ENCODE results near the gene XPNPEP3.

Gene XPNPEP3

DNA sequence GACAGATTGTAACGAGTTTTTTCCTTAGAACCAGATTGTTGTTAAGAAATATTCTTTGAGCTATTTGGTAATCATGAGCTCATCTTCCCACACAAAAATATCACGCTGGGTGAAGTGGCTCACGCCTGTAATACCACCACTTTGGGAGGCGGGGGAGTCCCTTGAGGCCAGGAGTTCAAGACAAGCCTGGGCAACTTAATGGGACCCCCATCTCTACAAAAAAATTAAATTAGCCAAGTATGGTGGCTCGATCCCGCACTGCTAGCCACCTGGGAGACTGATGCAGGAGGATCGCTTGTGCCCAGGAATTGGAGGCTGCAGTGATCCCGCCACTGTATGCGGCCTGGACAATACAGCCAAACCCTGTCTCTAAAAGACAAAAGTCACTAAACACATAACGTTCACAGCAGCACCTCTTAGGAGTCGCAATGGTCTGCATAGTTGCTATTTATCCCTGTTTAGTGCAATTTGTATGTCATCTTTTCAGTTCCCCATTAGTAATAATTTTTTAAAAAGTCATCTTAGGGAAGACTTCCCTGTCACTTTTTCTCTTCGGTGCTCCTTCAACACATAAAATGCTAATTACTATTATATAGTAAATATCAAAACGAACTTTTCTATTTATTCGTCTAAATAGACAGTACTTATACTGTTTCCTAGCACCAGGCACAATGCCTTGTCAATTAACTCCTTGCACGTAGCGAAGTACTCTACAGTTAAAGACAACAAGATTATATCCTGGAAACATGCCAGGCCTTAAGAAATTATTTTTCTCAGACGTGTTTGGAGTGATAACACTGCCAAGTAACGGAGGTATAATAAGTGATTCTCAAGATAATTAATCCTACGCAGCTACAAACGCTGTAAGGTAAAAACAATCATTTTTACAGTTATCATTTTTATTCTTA lies 1.6 kb upstream of the XPNPEP3 start:
- TF ChIP-seq, protein P1, sequence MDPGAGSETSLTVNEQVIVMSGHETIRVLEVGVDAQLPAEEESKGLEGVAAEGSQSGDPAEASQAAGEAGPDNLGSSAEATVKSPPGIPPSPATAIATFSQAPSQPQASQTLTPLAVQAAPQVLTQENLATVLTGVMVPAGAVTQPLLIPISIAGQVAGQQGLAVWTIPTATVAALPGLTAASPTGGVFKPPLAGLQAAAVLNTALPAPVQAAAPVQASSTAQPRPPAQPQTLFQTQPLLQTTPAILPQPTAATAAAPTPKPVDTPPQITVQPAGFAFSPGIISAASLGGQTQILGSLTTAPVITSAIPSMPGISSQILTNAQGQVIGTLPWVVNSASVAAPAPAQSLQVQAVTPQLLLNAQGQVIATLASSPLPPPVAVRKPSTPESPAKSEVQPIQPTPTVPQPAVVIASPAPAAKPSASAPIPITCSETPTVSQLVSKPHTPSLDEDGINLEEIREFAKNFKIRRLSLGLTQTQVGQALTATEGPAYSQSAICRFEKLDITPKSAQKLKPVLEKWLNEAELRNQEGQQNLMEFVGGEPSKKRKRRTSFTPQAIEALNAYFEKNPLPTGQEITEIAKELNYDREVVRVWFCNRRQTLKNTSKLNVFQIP (CRISPR knock-in tag; IDR thresholded peaks at IDR 0.05; ENCODE audit: borderline replicate concordance, low read depth) = no peak
- TF ChIP-seq ZNF70 (CRISPR knock-in tag; IDR thresholded peaks at IDR 0.05) = no peak
- no peak for TF ChIP-seq PPARA (CRISPR knock-in tag; IDR thresholded peaks at IDR 0.05; ENCODE audit: borderline replicate concordance)
- TF ChIP-seq OSR1 (CRISPR knock-in tag; IDR thresholded peaks at IDR 0.05) = no peak
- TF ChIP-seq SNAI2 (CRISPR knock-in tag; IDR thresholded peaks at IDR 0.05) = no peak
- no peak for TF ChIP-seq ARNTL (CRISPR knock-in tag; IDR thresholded peaks at IDR 0.05; ENCODE audit: borderline replicate concordance, low read depth)
- no peak for TF ChIP-seq TOX (CRISPR knock-in tag; IDR thresholded peaks at IDR 0.05; ENCODE audit: borderline replicate concordance)
- TF ChIP-seq, protein P2, sequence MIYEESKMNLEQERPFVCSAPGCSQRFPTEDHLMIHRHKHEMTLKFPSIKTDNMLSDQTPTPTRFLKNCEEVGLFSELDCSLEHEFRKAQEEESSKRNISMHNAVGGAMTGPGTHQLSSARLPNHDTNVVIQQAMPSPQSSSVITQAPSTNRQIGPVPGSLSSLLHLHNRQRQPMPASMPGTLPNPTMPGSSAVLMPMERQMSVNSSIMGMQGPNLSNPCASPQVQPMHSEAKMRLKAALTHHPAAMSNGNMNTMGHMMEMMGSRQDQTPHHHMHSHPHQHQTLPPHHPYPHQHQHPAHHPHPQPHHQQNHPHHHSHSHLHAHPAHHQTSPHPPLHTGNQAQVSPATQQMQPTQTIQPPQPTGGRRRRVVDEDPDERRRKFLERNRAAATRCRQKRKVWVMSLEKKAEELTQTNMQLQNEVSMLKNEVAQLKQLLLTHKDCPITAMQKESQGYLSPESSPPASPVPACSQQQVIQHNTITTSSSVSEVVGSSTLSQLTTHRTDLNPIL (CRISPR knock-in tag; IDR thresholded peaks at IDR 0.05; ENCODE audit: low read depth) = no peak
- no peak for TF ChIP-seq BACH2 (CRISPR knock-in tag; IDR thresholded peaks at IDR 0.05; ENCODE audit: borderline replicate concordance)
- TF ChIP-seq ZFP3 (CRISPR knock-in tag; IDR thresholded peaks at IDR 0.05) = no peak
- TF ChIP-seq GLIS3 (CRISPR knock-in tag; IDR thresholded peaks at IDR 0.05) = no peak
- TF ChIP-seq, protein P3, sequence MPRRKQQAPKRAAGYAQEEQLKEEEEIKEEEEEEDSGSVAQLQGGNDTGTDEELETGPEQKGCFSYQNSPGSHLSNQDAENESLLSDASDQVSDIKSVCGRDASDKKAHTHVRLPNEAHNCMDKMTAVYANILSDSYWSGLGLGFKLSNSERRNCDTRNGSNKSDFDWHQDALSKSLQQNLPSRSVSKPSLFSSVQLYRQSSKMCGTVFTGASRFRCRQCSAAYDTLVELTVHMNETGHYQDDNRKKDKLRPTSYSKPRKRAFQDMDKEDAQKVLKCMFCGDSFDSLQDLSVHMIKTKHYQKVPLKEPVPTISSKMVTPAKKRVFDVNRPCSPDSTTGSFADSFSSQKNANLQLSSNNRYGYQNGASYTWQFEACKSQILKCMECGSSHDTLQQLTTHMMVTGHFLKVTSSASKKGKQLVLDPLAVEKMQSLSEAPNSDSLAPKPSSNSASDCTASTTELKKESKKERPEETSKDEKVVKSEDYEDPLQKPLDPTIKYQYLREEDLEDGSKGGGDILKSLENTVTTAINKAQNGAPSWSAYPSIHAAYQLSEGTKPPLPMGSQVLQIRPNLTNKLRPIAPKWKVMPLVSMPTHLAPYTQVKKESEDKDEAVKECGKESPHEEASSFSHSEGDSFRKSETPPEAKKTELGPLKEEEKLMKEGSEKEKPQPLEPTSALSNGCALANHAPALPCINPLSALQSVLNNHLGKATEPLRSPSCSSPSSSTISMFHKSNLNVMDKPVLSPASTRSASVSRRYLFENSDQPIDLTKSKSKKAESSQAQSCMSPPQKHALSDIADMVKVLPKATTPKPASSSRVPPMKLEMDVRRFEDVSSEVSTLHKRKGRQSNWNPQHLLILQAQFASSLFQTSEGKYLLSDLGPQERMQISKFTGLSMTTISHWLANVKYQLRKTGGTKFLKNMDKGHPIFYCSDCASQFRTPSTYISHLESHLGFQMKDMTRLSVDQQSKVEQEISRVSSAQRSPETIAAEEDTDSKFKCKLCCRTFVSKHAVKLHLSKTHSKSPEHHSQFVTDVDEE (CRISPR knock-in tag; IDR thresholded peaks at IDR 0.05) = no peak
- no peak for TF ChIP-seq ESRRG (CRISPR knock-in tag; IDR thresholded peaks at IDR 0.05)
- TF ChIP-seq ISL1 (CRISPR knock-in tag; IDR thresholded peaks at IDR 0.05) = no peak
- TF ChIP-seq CSDC2 (CRISPR knock-in tag; IDR thresholded peaks at IDR 0.05) = no peak
- TF ChIP-seq TCF4 (CRISPR knock-in tag; IDR thresholded peaks at IDR 0.05; ENCODE audit: borderline replicate concordance) = no peak
- TF ChIP-seq ZNF565 (CRISPR knock-in tag; conservative IDR thresholded peaks at IDR 0.05; ENCODE audit: low read depth) = no peak
- TF ChIP-seq, protein P4, sequence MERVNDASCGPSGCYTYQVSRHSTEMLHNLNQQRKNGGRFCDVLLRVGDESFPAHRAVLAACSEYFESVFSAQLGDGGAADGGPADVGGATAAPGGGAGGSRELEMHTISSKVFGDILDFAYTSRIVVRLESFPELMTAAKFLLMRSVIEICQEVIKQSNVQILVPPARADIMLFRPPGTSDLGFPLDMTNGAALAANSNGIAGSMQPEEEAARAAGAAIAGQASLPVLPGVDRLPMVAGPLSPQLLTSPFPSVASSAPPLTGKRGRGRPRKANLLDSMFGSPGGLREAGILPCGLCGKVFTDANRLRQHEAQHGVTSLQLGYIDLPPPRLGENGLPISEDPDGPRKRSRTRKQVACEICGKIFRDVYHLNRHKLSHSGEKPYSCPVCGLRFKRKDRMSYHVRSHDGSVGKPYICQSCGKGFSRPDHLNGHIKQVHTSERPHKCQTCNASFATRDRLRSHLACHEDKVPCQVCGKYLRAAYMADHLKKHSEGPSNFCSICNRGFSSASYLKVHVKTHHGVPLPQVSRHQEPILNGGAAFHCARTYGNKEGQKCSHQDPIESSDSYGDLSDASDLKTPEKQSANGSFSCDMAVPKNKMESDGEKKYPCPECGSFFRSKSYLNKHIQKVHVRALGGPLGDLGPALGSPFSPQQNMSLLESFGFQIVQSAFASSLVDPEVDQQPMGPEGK (CRISPR knock-in tag; IDR thresholded peaks at IDR 0.05; ENCODE audit: borderline replicate concordance) = no peak
- no peak for TF ChIP-seq ZFP30 (CRISPR knock-in tag; IDR thresholded peaks at IDR 0.05)
- ATAC-seq = no peak

DNA sequence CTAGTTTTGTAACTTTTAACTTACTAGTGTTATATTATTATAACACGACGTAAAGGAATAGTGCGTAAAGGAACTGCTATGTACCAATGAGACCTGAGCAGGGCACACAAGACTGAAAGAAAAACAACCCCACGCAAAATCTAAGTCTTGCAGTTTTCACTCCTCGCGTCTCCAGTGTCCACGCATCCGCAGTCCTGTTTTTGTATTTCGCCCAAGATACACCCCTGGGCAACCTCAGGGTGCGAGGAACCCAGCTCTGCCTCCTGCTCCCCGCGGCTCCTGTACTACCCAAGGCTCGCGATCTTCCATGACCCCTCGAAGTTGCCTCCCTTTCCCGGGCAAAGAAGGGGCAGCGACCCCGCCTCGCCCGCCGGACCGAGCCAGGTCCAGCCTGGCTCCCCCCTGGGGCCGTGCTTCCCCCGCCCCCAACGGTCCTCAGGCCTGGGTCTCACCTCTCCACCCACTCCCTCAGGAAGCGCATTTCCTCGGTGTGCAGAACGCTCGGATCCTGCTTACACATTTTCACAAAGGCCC lies 902 bp upstream of the XPNPEP3 start:
- ATAC-seq = peak; percentile 50
- TF ChIP-seq ZNF565 (CRISPR knock-in tag; conservative IDR thresholded peaks at IDR 0.05; ENCODE audit: low read depth) = no peak
- TF ChIP-seq CSDC2 (CRISPR knock-in tag; IDR thresholded peaks at IDR 0.05) = no peak
- TF ChIP-seq ESRRG (CRISPR knock-in tag; IDR thresholded peaks at IDR 0.05) = no peak
- TF ChIP-seq ARNTL (CRISPR knock-in tag; IDR thresholded peaks at IDR 0.05; ENCODE audit: borderline replicate concordance, low read depth) = no peak
- TF ChIP-seq, protein P2 (CRISPR knock-in tag; IDR thresholded peaks at IDR 0.05; ENCODE audit: low read depth) = no peak
